NCI-H1694 (cell line): ENCODE measurements around the gene LRRC3.

Experiments
- DNase-seq: peaks from one replicate; lab custom pipeline; 2025; lab: John Stamatoyannopoulos, UW

LRRC3 gene

DNA sequence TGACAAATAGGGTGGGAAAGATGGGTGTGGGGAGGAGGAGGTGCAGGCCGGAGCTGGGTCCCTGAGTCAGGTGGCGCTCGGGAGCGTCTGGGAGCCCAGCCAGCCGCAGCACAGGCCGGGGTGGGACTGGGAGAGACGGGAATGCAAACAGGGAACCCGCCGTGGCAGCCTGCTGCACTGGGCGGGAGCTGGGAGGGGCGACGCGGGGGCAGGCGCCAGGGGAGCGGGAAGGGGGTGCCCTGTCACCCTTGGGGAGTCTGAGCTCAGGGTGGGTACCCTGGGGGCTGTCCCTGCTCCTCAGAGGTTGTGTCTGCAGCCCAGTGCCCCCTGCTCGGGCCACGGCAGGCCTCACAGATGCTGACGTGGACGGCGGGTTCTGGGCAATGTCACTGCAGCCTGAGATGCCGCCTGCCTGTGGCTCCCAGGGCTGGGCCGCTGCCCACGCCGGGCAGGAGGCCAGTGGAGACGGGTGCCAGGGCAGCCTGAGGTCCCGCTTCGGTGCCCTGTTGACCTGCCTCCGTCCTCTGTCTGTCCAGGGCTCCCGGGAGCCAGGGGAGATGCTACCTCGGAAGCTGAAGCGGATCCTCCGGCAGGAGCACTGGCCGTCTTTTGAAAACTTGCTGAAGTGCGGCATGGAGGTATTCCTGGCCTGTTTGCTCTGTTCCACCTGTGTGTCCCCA is 16.6 kb upstream of the LRRC3 start:
- DNase-seq: no peak

- DNase-seq: no peak
These were observed 16.1 kb upstream of the LRRC3 start for GRCh38 chr21:44439211-44439600.

GRCh38 chr21:44440241-44441040 is 14.9 kb upstream of the LRRC3 start:
- DNase-seq: no peak

DNA sequence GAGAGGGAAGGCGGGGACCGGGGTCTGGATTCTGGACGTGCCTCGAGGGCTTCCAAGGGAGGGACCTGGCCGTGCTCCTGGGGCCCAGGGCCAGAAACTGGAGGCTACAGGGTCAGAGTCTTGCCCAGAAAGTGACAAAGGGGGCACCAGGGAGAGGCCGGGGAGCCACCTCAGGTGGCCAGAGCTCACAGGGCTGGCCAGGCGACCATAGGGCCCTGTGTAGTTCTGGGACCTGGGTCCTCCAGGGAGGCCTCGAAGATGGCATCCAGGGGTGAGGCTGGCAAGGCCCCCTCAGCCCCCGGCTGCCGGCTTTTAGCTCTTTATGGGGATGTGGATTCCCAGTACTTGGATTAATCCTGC is 14.3 kb upstream of the LRRC3 start:
- DNase-seq: no peak

- no peak for DNase-seq
These were observed 13.6 kb upstream of the LRRC3 start for GRCh38 chr21:44441581-44442265.

- no peak for DNase-seq
These were observed 12.8 kb upstream of the LRRC3 start for GRCh38 chr21:44442266-44443125.

DNA sequence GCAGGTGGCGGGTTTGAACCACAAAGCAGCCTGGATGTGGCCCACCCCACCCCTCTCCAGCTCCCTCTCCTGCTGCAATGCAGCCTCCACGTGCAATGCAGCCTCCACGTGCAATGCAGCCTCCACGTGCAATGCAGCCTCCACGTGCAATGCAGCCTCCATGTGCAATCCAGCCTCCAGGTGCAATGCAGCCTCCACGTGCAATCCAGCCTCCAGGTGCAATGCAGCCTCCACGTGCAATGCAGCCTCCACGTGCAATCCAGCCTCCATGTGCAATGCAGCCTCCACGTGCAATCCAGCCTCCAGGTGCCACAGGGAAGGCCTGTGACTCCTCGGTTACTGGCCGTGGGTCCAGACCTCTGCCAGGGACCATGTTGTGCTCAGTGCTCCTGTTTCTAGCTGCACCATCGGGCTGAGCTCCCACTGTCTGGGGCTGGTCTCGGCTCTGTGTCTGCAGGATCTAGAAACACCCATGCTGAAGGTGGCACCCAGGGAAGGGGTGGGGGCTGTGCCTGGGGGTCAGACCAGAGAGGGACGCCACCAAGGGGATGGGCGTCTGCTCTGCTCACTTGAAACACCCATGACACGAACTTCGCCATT is 11.9 kb upstream of the LRRC3 start:
- DNase-seq: no peak

- no peak for DNase-seq
These were observed 11.4 kb upstream of the LRRC3 start for GRCh38 chr21:44443891-44444285.

GRCh38 chr21:44444286-44444931 is 10.9 kb upstream of the LRRC3 start:
- DNase-seq: no peak

GRCh38 chr21:44445145-44445812 is 10.0 kb upstream of the LRRC3 start:
- no peak for DNase-seq

- no peak for DNase-seq
These were observed 6.6 kb upstream of the LRRC3 start for GRCh38 chr21:44448651-44449131.

- no peak for DNase-seq
These were observed 5.6 kb upstream of the LRRC3 start for GRCh38 chr21:44449473-44450363.

DNA sequence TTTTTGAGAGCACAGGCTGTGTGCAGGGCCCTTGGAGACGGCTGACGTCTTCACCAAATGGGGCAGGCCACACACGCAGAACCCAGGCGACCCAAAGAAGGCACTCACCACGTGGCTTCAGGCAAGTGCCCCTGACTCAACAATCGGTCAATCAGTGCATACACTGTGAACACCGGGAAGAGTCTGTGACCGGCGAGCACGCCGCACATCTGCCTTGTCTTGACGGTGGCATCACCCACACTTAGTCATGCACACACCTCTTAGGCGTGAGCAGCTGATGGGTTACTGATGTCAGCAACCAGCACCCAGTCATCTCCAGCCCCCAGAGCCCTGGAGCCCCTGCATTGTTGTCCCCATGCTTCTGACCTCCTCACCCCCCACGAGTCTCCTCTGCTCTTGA is 4.9 kb upstream of the LRRC3 start:
- no peak for DNase-seq

DNA sequence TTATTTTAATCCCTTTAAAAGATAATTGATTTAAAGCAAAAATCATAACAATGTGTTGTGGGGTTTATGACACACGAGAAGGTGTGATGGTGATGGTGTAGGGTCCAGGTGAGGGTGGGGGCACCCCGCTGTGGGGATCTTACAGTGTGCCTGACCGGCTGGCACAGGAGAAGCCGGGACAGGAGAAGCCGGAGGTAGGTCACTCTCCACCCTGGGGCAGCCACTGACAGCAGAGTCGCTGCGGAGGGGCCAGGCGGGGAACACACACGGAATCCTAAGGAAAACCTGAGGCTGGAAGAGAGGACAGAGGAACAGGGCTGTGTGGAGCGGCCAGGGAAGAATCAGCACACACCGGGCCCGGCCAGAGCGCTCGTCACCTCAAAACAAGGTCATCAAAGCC is 4.3 kb upstream of the LRRC3 start:
- no peak for DNase-seq

- no peak for DNase-seq
These were observed 2.2 kb upstream of the LRRC3 start for GRCh38 chr21:44453120-44453519.

DNA sequence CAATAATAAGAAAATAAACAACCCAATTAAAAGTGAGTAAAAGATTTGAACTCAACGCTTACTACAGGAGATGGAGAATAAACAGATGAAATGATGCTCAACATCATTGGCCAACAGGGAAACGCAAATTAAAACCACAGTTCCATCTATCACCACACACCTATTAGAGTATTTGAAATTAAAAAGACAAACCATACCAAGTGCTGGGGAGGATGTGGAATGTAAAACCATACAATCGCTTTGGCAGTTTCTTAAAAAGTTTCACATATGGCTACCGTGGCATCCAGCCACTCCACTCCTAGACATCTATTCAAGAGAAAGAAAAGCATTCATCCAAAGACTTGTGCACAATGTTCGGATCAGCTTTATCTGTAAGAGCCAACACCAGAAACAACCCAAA is 1.3 kb upstream of the LRRC3 start:
- no peak for DNase-seq

GRCh38 chr21:44455524-44456213 is 359 bp downstream of the LRRC3 start:
- no peak for DNase-seq

DNA sequence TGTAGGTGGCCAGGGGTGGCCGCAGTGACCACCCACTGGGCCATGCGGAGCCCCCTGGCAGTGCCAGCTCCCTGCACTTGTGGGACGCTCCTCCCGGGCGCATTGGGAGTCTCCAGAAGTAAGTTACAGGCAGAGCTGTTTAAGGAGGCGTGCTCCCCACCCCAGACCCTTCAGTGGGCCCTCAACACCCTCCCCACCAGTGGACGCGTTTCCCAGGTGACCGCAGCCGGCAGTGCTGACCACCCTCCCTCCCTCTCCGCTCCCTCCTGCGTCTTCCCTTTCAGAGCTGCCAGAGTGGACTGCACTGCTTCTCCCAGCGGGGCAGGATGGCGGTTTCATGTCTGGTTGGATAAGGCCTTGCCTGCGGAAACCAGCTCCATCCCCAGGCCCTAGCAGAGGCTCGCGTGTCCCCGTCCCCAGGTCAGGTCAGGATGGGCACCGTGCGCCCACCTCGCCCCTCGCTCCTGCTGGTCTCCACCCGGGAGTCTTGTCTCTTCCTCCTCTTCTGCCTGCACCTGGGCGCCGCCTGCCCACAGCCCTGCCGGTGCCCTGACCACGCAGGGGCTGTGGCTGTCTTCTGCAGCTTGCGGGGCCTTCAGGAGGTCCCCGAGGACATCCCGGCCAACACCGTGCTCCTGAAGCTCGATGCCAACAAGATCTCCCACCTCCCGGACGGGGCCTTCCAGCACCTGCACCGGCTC is 1.1 kb downstream of the LRRC3 start:
- no peak for DNase-seq
